Measurements from ENCODE around the gene METTL26.

DNA sequence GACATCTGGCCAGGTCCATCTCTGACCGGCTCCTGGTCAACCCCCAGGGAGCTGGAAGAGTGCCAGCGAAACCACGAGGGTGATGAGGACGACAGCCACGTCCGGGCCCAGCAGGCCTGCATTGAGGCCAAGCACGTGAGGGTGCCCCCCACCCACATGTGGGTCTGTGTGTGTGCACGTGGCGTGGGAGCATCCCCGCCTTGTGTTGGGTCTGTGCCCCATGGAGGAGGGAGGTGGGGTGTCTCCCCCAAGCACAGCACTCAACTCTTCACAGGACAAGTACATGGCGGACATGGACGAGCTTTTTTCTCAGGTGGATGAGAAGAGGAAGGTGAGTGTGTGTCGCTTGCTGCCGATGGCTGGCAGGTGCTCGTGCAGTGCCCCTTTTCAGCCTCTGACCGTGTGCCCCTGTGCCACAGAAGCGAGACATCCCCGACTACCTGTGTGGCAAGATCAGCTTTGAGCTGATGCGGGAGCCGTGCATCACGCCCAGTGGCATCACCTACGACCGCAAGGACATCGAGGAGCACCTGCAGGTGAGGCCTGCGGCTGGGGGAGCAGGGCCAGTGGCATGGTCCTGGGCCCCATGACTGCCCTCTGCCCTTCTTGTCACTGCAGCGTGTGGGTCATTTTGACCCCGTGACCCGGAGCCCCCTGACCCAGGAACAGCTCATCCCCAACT lies 45.8 kb upstream of the METTL26 start:
- TF ChIP-seq, protein P1, sequence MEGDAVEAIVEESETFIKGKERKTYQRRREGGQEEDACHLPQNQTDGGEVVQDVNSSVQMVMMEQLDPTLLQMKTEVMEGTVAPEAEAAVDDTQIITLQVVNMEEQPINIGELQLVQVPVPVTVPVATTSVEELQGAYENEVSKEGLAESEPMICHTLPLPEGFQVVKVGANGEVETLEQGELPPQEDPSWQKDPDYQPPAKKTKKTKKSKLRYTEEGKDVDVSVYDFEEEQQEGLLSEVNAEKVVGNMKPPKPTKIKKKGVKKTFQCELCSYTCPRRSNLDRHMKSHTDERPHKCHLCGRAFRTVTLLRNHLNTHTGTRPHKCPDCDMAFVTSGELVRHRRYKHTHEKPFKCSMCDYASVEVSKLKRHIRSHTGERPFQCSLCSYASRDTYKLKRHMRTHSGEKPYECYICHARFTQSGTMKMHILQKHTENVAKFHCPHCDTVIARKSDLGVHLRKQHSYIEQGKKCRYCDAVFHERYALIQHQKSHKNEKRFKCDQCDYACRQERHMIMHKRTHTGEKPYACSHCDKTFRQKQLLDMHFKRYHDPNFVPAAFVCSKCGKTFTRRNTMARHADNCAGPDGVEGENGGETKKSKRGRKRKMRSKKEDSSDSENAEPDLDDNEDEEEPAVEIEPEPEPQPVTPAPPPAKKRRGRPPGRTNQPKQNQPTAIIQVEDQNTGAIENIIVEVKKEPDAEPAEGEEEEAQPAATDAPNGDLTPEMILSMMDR (IDR thresholded peaks at IDR 0.05; ENCODE audit: control extremely low read depth in 1 of 3, insufficient read depth in 1 of 3, low read depth in 1 of 3, low read length in 3 of 3), result no peak
- TF ChIP-seq RXRA (IDR thresholded peaks at IDR 0.05; ENCODE audit: insufficient read depth, low read depth, low read length) (no peak), RAD21 (IDR thresholded peaks at IDR 0.05 in 1 of 2, conservative IDR thresholded peaks at IDR 0.05 in 1 of 2; ENCODE audit: low read depth in 2 of 2, low read length in 2 of 2) (no peak)

Data from H1 (cell line).